ENCODE data around the gene GNB1. TPM values are rescaled to one million over a fixed set of nuclear protein-coding genes. Genes with fewer than 3 reads are reported as not detected.

GNB1 gene
- total and polyA plus RNA-seq, 2 donors (not counting 1 experiment from before 2014, with no cell fraction given), result 91.3 to 485 TPM

DNA sequence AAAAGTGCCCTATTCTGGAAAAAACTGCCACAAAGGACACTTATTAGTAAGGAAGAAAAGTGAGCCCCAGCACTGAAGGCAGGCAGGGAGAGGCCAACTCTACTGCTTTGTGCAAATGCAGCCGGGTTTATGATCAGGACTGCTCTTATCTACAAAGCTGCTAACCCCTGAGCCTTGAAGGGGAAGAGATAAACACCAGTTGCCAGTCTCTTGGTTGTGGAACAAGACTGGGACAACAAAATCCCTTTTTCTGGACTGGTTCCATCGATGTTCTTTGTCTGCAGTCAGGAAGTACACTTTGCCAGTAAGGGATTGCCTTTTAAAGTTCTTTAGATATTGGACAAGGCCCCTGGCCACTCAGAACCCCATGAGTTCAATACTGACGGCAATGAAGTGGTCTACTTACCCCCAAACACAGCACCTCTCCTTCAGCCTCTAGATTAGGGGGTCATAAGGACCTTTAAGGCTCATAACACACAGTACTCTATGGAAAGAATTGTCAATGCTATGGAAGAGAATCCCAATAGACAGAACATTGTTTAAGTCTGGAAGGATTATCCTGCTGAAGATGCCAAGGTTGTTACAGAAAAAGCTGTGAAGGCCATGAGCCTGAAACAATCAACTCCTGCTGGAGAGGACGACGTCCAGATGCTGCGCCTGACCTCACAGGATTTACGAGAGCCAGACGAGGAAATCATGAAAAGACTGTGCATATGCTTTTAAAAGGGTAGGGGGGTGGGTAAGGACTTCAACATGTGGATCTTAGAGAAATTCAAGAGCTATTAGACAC is 43.6 kb downstream of the GNB1 start:
- Histone ChIP-seq H3K4me2 (ENCODE audit: extremely low read depth, insufficient read depth, low read length) (no peak overlapping the region), H3K36me3 (ENCODE audit: control insufficient read depth, insufficient read depth, low read length) (no peaks in the 10 kb centered on the region), H3K4me3 (replicated peaks in 1 of 4; ENCODE audit: control extremely low read depth in 1 of 4, insufficient read depth in 1 of 4, low read depth in 3 of 4, low read length in 4 of 4) (no peak overlapping the region), H3K9ac (ENCODE audit: insufficient read depth, low read length) (no peak overlapping the region), H3K9me3 (ENCODE audit: control insufficient read depth, insufficient read depth, low read depth, low read length) (no peaks in the 10 kb centered on the region), H3K27me3 (ENCODE audit: control insufficient read depth, insufficient read depth, low read length) (no peaks in the 10 kb centered on the region), H3K27ac (ENCODE audit: insufficient read depth, low read length) (no peak overlapping the region), H2AFZ (ENCODE audit: low read length) (no peak overlapping the region), H3K4me1 (ENCODE audit: control insufficient read depth, extremely low read depth, insufficient read depth, low read length) (peaks cover 3% of the 10 kb centered on the region), H4K20me1 (ENCODE audit: control insufficient read depth, extremely low read depth, insufficient read depth, low read length) (peaks cover 4% of the 10 kb centered on the region), H3K79me2 (ENCODE audit: control insufficient read depth, insufficient read depth, low read length) (peaks cover 95% of the 10 kb centered on the region)
- DNase-seq (ENCODE audit: low read depth in 2 of 2), result no peak
- TF ChIP-seq, protein P1, sequence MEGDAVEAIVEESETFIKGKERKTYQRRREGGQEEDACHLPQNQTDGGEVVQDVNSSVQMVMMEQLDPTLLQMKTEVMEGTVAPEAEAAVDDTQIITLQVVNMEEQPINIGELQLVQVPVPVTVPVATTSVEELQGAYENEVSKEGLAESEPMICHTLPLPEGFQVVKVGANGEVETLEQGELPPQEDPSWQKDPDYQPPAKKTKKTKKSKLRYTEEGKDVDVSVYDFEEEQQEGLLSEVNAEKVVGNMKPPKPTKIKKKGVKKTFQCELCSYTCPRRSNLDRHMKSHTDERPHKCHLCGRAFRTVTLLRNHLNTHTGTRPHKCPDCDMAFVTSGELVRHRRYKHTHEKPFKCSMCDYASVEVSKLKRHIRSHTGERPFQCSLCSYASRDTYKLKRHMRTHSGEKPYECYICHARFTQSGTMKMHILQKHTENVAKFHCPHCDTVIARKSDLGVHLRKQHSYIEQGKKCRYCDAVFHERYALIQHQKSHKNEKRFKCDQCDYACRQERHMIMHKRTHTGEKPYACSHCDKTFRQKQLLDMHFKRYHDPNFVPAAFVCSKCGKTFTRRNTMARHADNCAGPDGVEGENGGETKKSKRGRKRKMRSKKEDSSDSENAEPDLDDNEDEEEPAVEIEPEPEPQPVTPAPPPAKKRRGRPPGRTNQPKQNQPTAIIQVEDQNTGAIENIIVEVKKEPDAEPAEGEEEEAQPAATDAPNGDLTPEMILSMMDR (conservative IDR thresholded peaks at IDR 0.05 in 1 of 2, IDR thresholded peaks at IDR 0.05 in 1 of 2; ENCODE audit: low read depth in 1 of 2, low read length in 2 of 2), result no peak
- no peak for TF ChIP-seq EZH2 (IDR thresholded peaks at IDR 0.05; ENCODE audit: low read length, missing control alignments)

DNA sequence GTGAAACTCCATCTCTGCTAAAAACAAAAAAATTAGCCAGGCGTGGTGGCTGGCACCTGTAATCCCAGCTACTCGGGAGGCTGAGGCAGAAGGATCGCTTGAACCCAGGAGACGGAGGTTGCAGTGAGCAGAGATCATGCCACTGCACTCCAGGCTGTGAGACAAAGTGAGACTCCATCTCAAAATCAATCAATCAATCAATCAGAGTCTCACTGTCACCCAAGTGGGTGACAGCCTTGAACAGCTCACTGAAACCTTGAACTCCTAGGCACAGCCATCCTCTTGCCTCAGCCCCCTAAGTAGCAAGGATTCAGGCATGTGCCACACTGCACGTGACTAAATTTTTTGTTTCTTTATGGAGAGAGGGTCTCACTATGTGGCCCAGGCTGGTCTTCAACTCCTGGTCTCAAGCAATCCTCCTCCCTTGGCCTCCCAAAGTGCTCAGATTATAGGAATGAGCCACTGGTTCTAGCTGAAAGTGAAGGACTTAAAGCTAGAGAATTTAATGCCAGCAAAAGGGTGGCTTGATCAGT is 44.4 kb downstream of the GNB1 start:
- no peak overlapping the region for H3K9ac ChIP-seq (ENCODE audit: insufficient read depth, low read length)
- no peaks in the 10 kb centered on the region for H3K27me3 ChIP-seq (ENCODE audit: control insufficient read depth, insufficient read depth, low read length)
- H3K27ac ChIP-seq (ENCODE audit: insufficient read depth, low read length), result no peak overlapping the region
- no peak for TF ChIP-seq EZH2 (IDR thresholded peaks at IDR 0.05; ENCODE audit: low read length, missing control alignments)
- TF ChIP-seq, protein P1 (conservative IDR thresholded peaks at IDR 0.05 in 1 of 2, IDR thresholded peaks at IDR 0.05 in 1 of 2; ENCODE audit: low read depth in 1 of 2, low read length in 2 of 2), result no peak
- no peak overlapping the region for H3K4me3 ChIP-seq (replicated peaks in 1 of 4; ENCODE audit: control extremely low read depth in 1 of 4, insufficient read depth in 1 of 4, low read depth in 3 of 4, low read length in 4 of 4)
- no peaks in the 10 kb centered on the region for H3K36me3 ChIP-seq (ENCODE audit: control insufficient read depth, insufficient read depth, low read length)
- peaks cover 4% of the 10 kb centered on the region for H4K20me1 ChIP-seq (ENCODE audit: control insufficient read depth, extremely low read depth, insufficient read depth, low read length)
- no peak overlapping the region for H3K4me2 ChIP-seq (ENCODE audit: extremely low read depth, insufficient read depth, low read length)
- no peak overlapping the region for H2AFZ ChIP-seq (ENCODE audit: low read length)
- H3K9me3 ChIP-seq (ENCODE audit: control insufficient read depth, insufficient read depth, low read depth, low read length), result no peaks in the 10 kb centered on the region
- H3K79me2 ChIP-seq (ENCODE audit: control insufficient read depth, insufficient read depth, low read length), result peaks cover 95% of the 10 kb centered on the region
- peaks cover 3% of the 10 kb centered on the region for H3K4me1 ChIP-seq (ENCODE audit: control insufficient read depth, extremely low read depth, insufficient read depth, low read length)
- DNase-seq (ENCODE audit: low read depth in 2 of 2), result no peak

DNA sequence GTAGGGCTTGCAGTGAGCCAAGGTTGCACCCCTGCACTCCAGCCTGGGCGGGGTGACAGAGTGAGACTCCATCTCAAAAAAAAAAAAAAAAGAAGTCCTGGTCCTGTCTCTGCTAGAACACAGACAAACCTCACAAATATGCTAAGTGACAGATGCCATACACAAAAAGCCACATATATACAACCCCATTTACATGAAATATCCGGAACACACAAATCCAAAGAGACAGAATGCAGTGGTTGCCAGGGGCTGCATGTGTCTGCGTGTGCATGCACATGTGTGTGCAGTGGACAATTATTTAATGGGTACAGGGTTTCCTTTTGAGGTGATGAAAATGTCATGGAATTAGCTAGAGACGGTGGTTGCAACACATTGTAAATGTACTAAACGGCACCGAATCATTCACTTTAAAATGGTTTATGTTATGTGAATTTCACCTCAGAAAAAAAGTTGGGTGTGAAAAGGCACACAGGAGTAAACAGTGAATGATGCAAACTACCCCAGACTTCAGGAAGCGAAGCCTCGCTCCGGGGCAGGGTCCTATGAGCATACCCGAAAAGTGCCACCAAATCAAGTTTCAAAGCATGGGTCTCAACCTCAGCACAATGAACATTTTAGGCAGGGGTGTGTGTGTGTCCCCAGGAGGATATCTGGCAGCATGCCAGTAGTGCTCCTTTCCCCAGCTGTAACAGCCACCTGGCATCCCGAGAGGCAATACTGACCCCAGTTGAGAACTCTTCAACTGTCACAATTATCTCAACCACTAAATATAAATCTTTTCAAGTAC is 48.3 kb downstream of the GNB1 start:
- Histone ChIP-seq H4K20me1 (ENCODE audit: control insufficient read depth, extremely low read depth, insufficient read depth, low read length) (peaks cover 2% of the 10 kb centered on the region), H3K4me3 (replicated peaks in 1 of 4; ENCODE audit: control extremely low read depth in 1 of 4, insufficient read depth in 1 of 4, low read depth in 3 of 4, low read length in 4 of 4) (no peak overlapping the region), H3K4me1 (ENCODE audit: control insufficient read depth, extremely low read depth, insufficient read depth, low read length) (peaks cover 3% of the 10 kb centered on the region), H3K27ac (ENCODE audit: insufficient read depth, low read length) (no peak overlapping the region), H3K9me3 (ENCODE audit: control insufficient read depth, insufficient read depth, low read depth, low read length) (no peaks in the 10 kb centered on the region), H3K79me2 (ENCODE audit: control insufficient read depth, insufficient read depth, low read length) (peaks cover 97% of the 10 kb centered on the region), H2AFZ (ENCODE audit: low read length) (no peak overlapping the region), H3K9ac (ENCODE audit: insufficient read depth, low read length) (no peak overlapping the region), H3K36me3 (ENCODE audit: control insufficient read depth, insufficient read depth, low read length) (no peaks in the 10 kb centered on the region), H3K27me3 (ENCODE audit: control insufficient read depth, insufficient read depth, low read length) (no peaks in the 10 kb centered on the region), H3K4me2 (ENCODE audit: extremely low read depth, insufficient read depth, low read length) (peak overlapping the region; percentile 78)
- DNase-seq (ENCODE audit: low read depth in 2 of 2), result no peak
- TF ChIP-seq EZH2 (IDR thresholded peaks at IDR 0.05; ENCODE audit: low read length, missing control alignments), result no peak
- TF ChIP-seq, protein P1 (conservative IDR thresholded peaks at IDR 0.05 in 1 of 2, IDR thresholded peaks at IDR 0.05 in 1 of 2; ENCODE audit: low read depth in 1 of 2, low read length in 2 of 2), result no peak
